GM12801 (cell line): ENCODE results near the gene CHN1.

Experiments used
- CTCF ChIP-seq: IDR thresholded peaks from one replicate; pipeline ENCODE4 v1.5.1; 2011; ENCODE audit warnings: control low read depth; ENCODE audit not compliant: insufficient read length; ENCODE audit errors: extremely low read depth

CHN1 gene

GRCh38 chr2:175025233-175025632, 20.1 kb upstream of the CHN1 start:
- TF ChIP-seq CTCF, result no peak

DNA sequence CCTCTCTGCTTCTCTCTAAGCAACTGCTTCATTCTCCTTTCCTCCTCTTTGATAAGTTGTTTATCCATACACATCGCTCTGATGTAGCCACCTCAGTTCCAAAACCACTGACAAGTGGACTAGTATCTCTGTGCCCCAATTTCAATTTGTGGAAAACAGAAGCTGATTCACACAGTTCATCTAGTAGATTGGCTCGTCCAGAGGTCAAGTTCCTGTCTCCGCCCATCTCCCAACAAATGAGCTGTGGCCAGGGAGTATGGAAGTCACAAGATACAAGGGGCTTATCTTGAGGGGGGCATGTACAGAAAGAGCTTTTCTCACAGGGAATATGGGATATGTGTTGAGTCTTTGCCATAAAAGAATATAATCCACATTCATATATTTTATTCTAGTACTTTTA, 17.7 kb upstream of the CHN1 start:
- TF ChIP-seq CTCF, result no peak

DNA sequence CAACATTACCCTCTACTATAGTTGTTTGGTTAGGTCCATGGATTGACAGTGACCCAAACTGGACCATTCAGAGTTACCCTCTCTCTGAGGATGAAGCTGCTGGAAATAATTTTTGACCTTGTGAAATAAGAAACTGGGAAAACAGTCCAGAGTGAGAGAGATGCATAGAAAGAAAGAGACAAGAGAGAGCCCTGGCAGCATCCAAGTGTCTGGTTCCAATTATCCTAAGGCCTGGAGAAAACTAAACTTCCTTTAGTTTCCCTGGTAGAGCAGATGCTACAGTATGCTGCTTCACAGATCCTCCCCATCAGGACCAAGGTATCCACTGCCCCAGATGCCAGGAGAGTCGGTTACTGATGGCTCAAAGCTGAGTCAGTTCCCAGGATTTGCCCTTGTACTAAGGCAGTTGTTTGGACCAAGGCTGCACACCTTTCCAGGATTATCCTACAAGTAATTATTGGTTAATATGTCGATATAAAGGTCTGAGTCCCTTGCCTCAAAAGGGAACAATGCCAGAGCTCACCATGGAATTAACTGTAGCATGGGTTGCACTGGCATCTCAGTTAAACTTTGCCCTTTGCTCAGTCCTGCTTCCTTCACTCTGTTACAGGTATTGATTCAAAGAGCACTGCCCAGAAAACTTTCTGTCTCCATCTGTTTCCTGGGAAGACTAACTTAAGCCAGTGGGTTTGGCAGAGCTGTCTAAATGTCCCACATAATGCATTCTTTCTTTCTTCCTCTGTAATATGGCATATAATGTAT, 14.6 kb upstream of the CHN1 start:
- TF ChIP-seq CTCF, result no peak

- no peak for TF ChIP-seq CTCF
Measured at GRCh38 chr2:175017618-175018414, 12.6 kb upstream of the CHN1 start.

- TF ChIP-seq CTCF, result no peak
Measured at GRCh38 chr2:175015340-175015739, 10.2 kb upstream of the CHN1 start.

DNA sequence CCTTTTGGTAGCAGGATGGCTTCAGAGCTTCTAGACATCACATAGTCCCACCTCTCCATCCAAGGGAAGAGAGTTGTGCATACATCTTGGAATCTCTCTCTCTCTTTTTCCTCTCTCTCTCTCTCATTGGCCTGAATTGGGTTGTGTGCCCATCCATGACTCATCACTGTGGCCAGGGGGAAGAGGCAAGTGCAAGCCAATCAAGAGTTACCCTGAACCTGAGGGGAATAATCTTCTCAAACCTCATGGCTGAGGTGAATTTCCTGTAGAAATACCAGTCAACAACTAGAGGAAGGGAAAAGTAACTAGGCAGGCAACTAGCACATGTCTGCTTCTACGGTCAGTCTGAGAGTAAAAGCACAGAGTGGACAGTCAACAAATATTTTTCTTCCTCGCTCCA, 7.3 kb upstream of the CHN1 start:
- no peak for TF ChIP-seq CTCF

DNA sequence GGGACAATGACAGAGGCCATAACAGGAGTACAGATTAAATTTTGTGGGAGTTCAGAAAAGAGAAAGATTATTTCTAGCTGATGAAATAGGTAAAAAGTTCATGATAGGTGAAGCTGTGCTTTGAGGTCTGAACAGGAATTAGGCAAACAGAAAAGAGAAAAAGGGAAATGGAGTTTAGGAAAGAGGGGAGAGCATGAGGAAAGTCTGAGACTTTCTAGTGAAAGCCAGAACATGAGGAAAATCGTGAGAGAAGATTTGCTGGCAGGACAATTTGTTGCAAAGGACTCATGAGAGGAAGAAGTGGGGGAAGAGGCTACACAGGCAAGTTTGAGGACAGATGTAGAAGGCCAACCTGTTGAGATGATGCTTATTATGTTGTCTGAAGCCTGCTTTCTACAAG, 6.3 kb upstream of the CHN1 start:
- no peak for TF ChIP-seq CTCF
